Posterior vena cava (tissue), 2 donors: Measurements from ENCODE around the gene KRTAP4-2. TPM values are rescaled to one million over a fixed set of nuclear protein-coding genes. Genes with fewer than 3 reads are reported as not detected.
"Not testable (repeated sequence)": the region's sequence is repeated elsewhere in the genome, so short reads cannot be mapped to it uniquely, and the experiment has no call there.

Source experiments
- DNase-seq: peaks from one replicate; pipeline ENCODE4 v3.0.0-alpha.2; 2020; ENCODE audit warnings: low spot score
- intact Hi-C, 2 donors: fragments of 100-400 bp; cut with DNase I; formaldehyde crosslinking; loops; one replicate each; pipeline versions ENCODE4 v1.14.1 to v1.14.2; 2022 to 2023
- total RNA-seq, 2 donors: library from RNA; stranded (reverse); fragmentation: NEBNext Ultra II Directional; extraction: Animal tissue kit (Norgen Biotek cat#: 25700); gene quantifications; one replicate each; pipeline ENCODE4 v1.2.1, GENCODE V29; 2021
- donor health status: DM: yes; HTN: yes; CAD: no.
- donor health status: DM: yes; HTN: yes; CAD: no.

The KRTAP4-2 gene
- total RNA-seq, 2 donors from 2014 or later = not detected

DNA sequence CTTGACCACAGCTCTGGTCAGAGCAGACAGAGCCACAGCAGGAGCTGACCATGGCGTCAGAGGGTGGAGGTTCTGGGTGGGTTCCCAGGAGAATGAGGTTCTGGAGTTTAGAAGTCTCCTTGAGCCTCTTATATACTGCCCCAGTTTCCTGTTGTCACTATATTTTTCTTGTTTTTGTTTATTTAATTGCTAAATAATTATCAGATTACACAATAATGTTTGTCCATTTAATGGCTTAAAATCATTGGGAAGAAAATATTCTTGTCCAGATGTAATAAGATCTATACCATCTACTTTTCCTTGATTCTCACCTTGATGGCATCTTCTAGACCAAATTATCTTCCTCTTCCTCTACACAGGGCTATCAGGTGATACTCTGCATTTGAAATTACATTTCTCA is 9.9 kb downstream of the KRTAP4-2 start, which contains the start of gene KRTAP4-3:
Gene KRTAP4-3 (minus strand): TSS at position 101 of the 400 bp plus-strand sequence. CDS start 49 bp downstream, at position 52.
- DNase-seq = no peak
- intact Hi-C loops = no loop called here

DNA sequence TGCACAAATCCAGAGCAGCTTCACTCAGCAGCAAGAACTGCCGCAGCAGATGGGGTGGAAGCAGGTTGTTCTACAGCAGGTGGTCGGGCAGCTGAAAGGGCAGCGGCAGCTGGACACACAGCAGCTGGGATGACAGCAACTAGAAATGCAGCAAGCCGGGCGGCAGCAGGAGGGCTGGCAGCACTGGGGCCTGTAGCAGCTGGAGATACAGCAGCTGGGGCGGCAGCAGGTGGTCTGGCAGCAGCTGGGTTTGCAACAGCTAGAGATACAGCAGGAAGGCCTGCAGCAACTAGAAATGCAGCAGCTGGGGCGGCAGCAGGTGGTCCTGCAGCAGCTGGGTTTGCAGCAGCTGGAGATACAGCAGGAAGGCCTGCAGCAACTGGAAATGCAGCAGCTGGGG is 10.5 kb downstream of the KRTAP4-2 start:
- intact Hi-C loops = no loop called here
- DNase-seq = no peak

DNA sequence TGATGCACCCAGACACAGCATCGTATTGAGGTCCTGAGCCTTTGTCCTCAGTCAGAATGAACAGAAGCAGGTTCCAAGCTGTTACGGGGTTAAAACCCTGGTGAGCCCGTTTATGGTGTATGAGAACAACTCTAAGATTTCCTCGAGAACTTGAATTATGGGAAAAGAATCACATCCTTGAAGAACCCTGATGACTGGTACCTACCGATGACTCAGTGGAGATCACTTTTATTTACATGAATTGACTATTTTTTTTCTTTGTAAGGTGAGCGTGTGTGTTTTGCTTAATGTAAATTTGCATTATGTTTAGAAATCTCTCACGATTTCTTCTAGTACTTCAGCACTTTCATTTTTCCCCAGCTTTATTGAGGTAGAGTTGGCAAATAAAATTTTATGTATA is 14.2 kb downstream of the KRTAP4-2 start:
- intact Hi-C loops = no loop called here
- no peak for DNase-seq

DNA sequence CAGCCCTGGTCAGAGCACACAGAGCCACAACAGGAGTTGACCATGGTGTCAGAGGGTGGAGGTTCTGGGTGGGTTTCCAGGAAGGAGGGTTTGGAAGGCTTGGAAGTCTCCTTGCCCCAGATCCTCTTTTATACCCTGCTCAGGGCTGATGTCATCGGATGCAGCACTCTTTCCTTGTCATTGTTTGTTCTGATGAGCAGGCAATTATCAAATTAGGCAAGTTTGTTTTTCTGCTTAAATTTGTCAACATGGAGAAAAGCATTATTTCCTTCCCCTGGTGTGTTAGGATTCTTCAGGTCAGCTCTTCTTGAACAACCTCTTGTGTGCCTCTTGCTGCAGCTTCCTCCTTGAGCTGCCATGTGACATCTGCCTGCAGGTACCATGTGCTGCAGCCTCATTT is 17.4 kb downstream of the KRTAP4-2 start, which contains the start of gene KRTAP4-4:
Gene KRTAP4-4 (minus strand): TSS at position 101 of the 400 bp plus-strand sequence. CDS start 57 bp downstream, at position 44.
- intact Hi-C loops = no loop called here
- no peak for DNase-seq

DNA sequence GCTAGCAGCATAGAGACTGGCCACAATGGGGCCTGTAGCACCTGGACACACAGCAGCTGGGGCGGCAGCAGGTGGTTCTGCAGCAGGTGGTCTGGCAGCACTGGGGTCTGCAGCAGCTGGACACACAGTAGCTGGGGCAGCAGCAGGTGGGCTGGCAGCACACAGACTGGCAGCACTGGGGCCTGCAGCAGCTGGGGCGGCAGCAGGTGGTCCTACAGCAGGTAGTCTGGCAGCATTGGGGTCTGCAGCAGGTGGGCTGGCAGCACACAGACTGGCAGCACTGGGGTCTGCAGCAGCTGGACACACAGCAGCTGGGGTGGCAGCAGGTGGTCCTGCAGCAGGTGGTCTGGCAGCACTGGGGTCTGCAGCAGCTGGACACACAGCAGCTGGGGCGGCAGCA is 17.8 kb downstream of the KRTAP4-2 start:
- intact Hi-C loops, DNase-seq: not testable (repeated sequence)

DNA sequence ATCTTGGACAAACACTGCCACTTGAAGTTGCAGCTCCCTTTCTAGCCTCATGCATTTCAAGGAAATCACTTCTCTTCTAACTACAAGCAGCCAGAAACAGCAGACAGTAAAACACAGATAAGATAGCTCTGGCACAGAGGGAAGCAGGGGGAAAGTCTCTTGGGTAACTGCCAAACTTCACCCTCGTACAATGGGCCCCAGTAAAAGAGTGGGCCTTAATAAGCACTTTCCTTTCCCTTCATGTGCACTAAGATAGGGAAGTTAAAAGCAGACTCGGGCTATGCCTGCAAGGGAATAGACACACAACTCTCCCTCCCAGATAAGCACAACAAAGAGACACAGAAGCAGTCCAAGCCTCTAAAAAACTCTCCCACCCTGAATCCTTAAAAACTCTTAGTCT is 24.2 kb downstream of the KRTAP4-2 start:
- intact Hi-C loops = no loop called here
- DNase-seq = no peak

DNA sequence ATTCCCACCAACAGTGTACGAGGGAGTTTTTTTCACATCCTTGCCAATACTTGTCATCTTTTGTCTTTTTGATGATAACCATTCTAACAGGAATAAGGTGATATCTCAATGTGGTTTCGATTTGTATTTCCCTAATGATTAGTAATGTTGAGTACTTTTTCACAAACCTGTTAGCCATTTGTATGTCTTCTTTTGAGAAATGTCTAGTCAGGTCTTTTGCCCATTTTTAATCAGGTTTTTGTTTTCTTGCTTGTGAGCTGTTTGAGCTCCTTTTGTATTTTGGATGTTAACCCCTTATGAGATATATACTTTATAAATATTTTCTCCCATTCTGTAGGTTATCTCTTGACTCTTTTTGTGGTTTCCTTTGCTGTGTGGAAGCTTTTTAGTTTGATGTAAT is 26.5 kb downstream of the KRTAP4-2 start:
- no peak for DNase-seq
- intact Hi-C loops = no loop called here

DNA sequence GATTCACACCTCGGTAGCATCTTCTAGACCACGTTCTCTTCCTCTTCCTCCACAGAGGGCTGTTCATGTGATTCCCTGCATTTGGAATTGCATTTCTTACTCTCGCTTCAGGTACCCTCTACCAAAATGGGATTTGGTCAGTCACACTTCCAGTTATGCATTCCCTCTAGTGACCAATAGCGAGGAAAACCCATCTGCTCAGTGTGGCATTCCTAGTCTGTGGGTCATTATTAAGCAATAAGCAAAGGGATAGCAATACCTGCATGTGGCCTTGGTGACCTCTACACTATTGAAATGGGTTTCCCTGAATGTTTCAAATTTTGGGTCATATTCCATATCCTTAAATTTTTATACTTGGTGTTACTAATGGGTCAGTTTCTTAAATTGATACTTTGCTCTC is 28.0 kb downstream of the KRTAP4-2 start:
- intact Hi-C loops = no loop called here

DNA sequence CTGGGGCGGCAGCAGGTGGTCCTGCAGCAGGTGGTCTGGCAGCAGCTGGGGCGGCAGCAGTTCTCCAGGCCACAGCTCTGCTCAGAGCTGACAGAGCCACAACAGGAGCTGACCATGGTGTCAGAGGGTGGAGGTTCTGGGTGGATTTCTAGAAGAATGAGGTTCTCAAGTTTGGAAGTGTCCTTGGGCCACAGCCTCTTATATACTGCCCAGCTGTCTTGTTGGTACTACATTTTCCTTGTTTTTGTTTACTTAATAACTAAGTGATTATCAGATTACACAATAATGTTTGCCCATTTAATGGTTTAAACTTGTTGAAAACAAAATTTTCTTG is 28.4 kb downstream of the KRTAP4-2 start, which contains the start of gene KRTAP4-5:
Gene KRTAP4-5 (minus strand): TSS at position 174 of the 334 bp plus-strand sequence. CDS start 58 bp downstream, at position 116.
- no peak for DNase-seq

More for the DNA sequence above, 28.0 kb downstream of the KRTAP4-2 start:
- DNase-seq = no peak

DNA sequence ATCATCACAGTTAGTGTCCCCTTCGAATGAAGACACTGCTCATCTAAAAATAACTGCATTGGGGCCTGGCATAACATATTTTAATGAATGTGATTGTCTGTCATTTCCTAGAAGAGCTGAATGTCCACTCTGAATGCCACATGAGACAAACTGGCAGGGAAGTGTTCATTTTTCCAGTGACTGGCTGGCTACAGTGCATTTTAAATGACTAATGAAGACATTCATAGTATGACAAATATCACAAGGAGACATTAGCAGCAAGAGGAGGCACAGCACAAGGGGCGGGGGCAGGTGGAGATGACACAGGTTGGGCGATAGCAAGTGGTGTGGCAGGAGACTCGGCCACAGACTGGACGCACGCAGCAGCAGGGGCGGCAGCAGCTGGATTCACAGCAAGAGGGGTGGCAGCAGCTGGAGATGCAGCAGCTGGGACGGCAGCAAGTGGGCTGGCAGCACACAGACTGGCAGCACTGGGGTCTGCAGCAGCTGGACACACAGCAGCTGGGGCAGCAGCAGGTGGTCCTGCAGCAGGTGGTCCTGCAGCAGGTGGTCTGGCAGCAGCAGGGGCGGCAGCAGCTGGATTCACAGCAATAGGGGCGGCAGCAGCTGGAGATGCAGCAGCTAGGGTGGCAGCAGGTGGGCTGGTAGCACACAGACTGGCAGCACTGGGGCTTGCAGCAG is 28.9 kb downstream of the KRTAP4-2 start:
- DNase-seq, intact Hi-C loops: not testable (repeated sequence)

More for the DNA sequence above, 28.4 kb downstream of the KRTAP4-2 start, which contains the start of gene KRTAP4-5:
- intact Hi-C loops = no loop called here

DNA sequence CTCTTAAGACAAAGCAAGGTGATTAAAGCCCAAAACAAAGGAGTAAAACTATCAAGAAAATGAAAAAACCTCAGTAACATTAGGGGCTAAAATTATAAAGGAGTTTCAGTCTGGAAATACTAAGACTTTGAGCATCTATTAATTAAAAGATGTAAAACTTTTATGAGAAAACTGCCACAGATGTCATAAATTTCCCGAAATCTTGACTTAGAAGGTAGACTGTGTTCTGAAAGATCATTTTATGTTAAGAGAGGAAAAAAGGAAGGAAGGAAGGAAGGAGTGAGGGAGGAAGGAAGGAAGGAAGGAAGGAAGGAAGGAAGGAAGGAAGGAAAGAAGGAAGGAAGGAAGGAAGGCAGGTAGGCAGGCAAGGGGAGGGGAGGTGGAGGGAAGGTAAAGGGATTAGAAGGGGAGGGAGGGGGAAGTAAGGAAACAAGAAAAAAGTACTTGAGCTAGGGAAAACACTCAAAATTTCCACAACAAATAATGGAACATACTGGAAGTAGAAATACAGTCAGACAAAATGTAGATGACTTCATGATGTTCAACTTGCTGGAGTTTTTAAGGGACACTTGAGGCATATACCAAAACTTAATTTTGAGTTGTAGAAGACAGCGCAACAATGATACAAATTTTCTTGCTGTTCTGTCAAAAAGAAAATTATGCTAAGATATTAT is 30.4 kb downstream of the KRTAP4-2 start:
- intact Hi-C loops = no loop called here
- no peak for DNase-seq

DNA sequence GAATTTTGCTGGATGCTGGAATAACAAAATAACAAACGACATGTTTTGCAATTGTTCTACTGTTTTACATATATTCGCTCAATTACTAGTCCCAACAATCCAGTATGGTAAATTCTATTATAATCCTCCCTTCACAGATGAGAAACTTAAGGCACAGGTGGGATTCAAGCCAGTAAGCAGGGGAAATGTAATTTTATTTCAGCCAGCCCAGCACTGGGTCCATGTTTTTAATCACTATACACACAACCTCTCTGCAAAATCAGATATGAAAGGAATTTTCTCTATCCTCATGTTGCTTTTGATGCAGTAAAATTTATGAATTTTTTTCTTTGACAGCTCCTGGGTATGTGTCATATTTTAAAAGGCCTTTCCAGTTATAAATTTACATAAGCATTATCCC is 32.8 kb downstream of the KRTAP4-2 start:
- intact Hi-C loops = no loop called here
- no peak for DNase-seq

DNA sequence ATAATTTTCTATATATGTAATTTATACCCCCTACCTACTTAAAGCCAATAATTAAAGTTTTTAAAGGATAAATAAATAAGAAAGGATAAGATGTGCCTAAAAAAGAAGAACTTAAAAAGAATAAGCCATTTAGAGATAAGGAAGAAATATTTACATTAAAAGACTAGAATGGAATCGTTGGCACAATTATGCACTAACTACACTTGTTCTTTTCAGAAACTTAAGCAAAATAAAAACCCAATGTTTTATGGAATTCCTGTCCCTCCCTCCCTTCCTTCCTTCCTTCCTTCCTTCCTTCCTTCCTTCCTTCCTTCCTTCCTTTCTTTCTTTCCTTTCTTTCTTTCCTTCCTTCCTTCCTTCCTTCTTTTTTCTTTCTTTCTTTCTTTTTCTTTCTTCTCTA is 33.2 kb downstream of the KRTAP4-2 start:
- intact Hi-C loops = no loop called here
- no peak for DNase-seq

DNA sequence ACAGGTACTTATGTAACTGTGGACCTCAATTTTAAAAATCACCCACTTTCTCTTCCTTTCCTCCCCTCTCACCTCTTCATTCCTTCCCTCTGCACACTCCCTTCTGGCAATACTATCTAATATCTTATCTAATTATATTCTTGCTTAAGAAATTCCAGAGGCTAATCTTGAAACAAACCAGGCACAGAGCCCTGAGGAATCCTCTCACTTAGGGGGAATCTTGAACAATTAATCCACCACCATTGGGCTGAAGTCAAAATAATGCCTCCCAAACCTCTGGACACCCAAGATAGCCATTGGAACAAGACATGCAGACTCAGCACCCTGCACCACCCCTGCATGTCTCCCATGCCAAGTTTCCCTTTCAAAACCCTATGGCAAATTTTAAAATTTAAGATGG is 36.7 kb downstream of the KRTAP4-2 start:
- no peak for DNase-seq

DNA sequence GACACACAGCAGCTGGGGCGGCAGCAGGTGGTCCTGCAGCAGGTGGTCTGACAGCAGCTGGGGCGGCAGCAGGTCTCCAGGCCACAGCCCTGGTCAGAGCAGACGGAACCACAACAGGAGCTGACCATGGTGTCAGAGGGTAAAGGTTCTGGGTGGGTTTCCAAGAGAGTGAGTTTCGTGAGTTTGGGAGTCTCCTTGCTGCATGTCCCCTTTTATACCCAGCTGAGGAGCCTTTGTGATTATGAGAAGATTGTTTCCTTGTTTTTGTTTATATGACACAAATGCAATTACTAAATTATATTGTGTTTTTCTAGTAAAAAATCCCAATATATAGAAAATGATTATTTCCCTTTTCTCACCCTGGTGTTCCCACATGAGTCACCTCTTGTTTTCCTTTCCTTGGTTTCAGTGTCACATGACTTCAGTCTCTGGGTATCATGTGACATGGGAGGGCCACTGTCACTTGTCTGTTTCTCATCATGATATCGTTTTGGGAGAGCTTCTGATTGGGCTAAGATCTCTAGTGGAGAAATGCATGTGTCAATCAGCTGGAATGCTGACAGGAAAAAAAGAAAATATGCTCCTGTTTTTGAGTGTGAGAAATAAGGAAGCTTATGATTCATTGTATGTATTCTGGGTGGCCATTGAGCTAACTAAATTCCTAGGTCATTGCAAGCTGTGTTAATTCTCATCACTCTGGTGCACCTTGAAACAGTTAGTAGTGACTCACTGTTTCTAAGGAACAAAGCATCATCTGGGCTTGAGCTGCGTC is 37.5 kb downstream of the KRTAP4-2 start, which contains the start of gene KRTAP4-6:
Gene KRTAP4-6 (minus strand): TSS at position 185 of the 772 bp plus-strand sequence. CDS start 57 bp downstream, at position 128.
- intact Hi-C loops = no loop called here
- no peak for DNase-seq

More for the DNA sequence above, 36.7 kb downstream of the KRTAP4-2 start:
- intact Hi-C loops = no loop called here

DNA sequence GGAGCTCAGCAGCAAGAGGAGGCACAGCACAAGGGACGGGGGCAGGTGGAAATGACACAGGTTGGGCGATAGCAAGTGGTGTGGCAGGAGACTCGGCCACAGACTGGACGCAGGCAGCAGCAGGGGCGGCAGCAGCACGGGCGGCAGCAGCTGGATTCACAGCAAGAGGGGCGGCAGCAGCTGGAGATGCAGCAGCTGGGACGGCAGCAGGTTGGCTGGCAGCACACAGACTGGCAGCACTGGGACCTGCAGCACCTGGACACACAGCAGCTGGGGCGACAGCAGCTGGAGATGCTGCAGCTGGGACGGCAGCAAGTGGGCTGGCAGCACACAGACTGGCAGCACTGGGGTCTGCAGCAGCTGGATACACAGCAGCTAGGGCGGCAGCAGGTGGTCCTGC is 38.2 kb downstream of the KRTAP4-2 start:
- intact Hi-C loops = not testable (repeated sequence)
- peak; percentile 67 for DNase-seq

DNA sequence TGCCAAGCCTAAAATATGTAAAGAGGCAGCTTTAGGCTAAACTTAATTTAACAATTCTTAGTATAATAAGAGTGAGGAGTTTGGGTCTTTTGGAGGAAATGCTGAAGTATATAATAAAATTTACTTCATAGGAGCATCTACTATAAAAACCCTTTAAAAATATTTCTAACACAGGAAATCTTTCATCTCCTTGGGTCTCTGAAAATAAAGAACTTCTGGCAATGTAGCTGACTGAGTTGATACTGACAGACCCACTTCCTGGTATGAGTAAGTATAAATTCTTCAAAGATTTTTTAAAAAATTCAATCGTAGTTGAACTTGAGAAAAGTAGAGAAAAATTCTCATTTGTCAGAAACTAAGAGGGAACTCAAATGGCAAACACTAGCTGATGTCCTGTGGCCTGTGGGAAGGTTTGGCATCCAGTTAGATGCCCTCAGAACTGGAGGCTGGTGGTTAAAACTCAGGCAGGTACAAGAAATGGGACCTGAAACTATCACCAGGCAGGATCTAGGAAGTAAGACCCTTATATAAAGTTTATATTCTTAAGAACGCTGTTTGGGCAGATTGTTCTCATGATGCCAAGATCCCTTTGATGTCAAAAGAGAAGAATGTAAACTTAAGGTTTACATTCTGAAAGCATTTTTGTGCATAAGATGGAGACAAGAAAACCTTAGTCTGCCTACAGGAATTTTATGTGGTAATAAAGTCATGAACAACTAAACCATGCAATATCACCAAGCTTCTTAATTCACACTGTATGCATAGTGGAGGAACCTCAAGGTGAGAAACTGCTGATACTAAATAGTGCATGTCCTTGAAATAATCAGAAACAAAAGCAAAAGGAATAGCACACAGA is 43.9 kb downstream of the KRTAP4-2 start:
- no peak for DNase-seq
- intact Hi-C loops = no loop called here

DNA sequence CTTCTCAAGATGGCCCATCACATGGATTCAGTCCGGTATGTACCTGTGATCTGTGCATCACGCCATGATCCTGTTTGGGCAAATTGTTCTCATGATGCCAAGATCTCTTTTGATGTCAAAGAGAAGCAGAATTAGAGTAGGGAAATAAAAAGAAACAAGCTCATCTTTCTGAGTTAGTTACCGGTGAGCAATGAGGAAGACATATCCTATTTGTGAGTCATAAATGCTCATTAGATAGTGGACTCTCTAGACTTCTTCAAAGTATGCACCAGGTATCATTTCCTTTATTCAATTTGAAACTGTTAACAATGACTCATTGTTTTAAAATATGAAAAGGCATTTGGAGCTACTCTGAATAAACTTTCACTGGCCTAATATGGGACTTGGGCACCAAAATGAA is 46.0 kb downstream of the KRTAP4-2 start:
- intact Hi-C loops = no loop called here
- DNase-seq = no peak
